HepG2 (cell line): ENCODE data around the gene TADA2A. TPM values are rescaled to one million over a fixed set of nuclear protein-coding genes. Genes with fewer than 3 reads are reported as not detected.

ENCODE experiments used
- ATF3 ChIP-seq: sonication (generic); formaldehyde crosslinking; IDR thresholded peaks from 2 replicates; pipeline ENCODE4 v1.4.0; 2020; ENCODE audit warnings: missing genetic modification reagents
- ELF3 ChIP-seq: IDR thresholded peaks from 2 replicates; pipeline ENCODE4 v1.6.1; 2016; ENCODE audit warnings: missing genetic modification reagents, missing compliant biosample characterization
- JUND ChIP-seq: sonication (generic); formaldehyde crosslinking; IDR thresholded peaks from 2 replicates; pipeline ENCODE4 v1.8.0; 2022; ENCODE audit warnings: mild to moderate bottlenecking, missing genetic modification reagents
- PRMT3 ChIP-seq: sonication (generic); formaldehyde crosslinking; IDR thresholded peaks from 2 replicates; pipeline ENCODE4 v1.8.1; 2022; ENCODE audit warnings: low read depth, mild to moderate bottlenecking, moderate library complexity, missing genetic modification reagents, borderline replicate concordance
- REST ChIP-seq, 2 experiments: IDR thresholded peaks; 2 replicates each; pipeline ENCODE4 v1.6.1; 2011 to 2012; ENCODE audit warnings: low read length in 2 of 2, borderline replicate concordance in 1 of 2, low read depth in 1 of 2, mild to moderate bottlenecking in 1 of 2, moderate library complexity in 1 of 2
- SP1 ChIP-seq, 2 experiments: fragments of 450-650 bp in 1 of 2; sonication (generic) in 1 of 2; formaldehyde crosslinking in 1 of 2; IDR thresholded peaks; 2 replicates each; pipeline versions ENCODE4 v1.4.0 to v1.6.1; 2016 to 2020; ENCODE audit warnings: missing genetic modification reagents in 1 of 2
- ZBTB21 ChIP-seq: sonication (generic); formaldehyde crosslinking; IDR thresholded peaks from 2 replicates; pipeline ENCODE4 v1.4.0; 2020; ENCODE audit warnings: missing genetic modification reagents
- ZBTB8A ChIP-seq: sonication (generic); formaldehyde crosslinking; IDR thresholded peaks from 2 replicates; pipeline ENCODE4 v1.4.0; 2020; ENCODE audit warnings: mild to moderate bottlenecking, low read depth, missing genetic modification reagents, borderline replicate concordance
- ZHX2 ChIP-seq, 2 experiments: sonication (generic) in 1 of 2; formaldehyde crosslinking in 1 of 2; IDR thresholded peaks; 2 replicates each; pipeline versions ENCODE4 v1.6.1 to v1.9.0; 2014 to 2022; ENCODE audit warnings: antibody characterized with exemption in 1 of 2, borderline replicate concordance in 1 of 2, inconsistent platforms in 1 of 2, low read depth in 1 of 2, missing genetic modification reagents in 1 of 2
- ZMAT5 ChIP-seq: sonication (generic); formaldehyde crosslinking; IDR thresholded peaks from 2 replicates; pipeline ENCODE4 v1.5.0; 2020; ENCODE audit warnings: mild to moderate bottlenecking, low read depth, missing genetic modification reagents, borderline replicate concordance
- ZNF230 ChIP-seq: sonication (generic); formaldehyde crosslinking; IDR thresholded peaks from 2 replicates; pipeline ENCODE4 v1.4.0; 2020; ENCODE audit warnings: mild to moderate bottlenecking, missing genetic modification reagents
- ZNF264 ChIP-seq: sonication (generic); formaldehyde crosslinking; IDR thresholded peaks from 2 replicates; pipeline ENCODE4 v1.4.0; 2020; ENCODE audit warnings: missing genetic modification reagents
- ZNF446 ChIP-seq: sonication (generic); formaldehyde crosslinking; IDR thresholded peaks from 2 replicates; pipeline ENCODE4 v1.5.0; 2020; ENCODE audit warnings: mild to moderate bottlenecking, missing genetic modification reagents
- ZNF543 ChIP-seq: sonication (generic); formaldehyde crosslinking; IDR thresholded peaks from 2 replicates; pipeline ENCODE4 v1.4.0; 2020; ENCODE audit warnings: mild to moderate bottlenecking, missing genetic modification reagents
- polyA plus RNA-seq, 8 experiments: library from polyadenylated mRNA; depleted of rRNA in 3 of 8; stranded (reverse) in 7 of 8; unstranded in 1 of 8; fragments of >200 nt; fragmentation: Illumina TruSeq in 4 of 8; extraction: Trizol in 4 of 8; gene quantifications; 2 replicates each; pipeline versions ENCODE4 v1.2.1 to v1.2.3, GENCODE V29; 2011 to 2016; ENCODE audit warnings: low read depth in 4 of 8, missing spikeins in 1 of 8, mixed read lengths in 1 of 8; ENCODE audit not compliant: insufficient read depth in 1 of 8
- total RNA-seq, 5 experiments: library from RNA; depleted of rRNA; stranded (reverse); fragments of >200 nt; fragmentation: Illumina TruSeq; extraction: Trizol; gene quantifications; 2 replicates each; pipeline ENCODE4 v1.2.3, GENCODE V29; 2016; ENCODE audit warnings: low read depth in 1 of 5

TADA2A gene
- total and polyA plus RNA-seq, 2 of the 13 experiments (the other 11 are each of a cell fraction or from before 2014, with no cell fraction given), result 8.0 to 14.0 TPM

GRCh38 chr17:37358830-37359681, 47.6 kb upstream of the TADA2A start (continued):
- TF ChIP-seq ZBTB8A (CRISPR knock-in tag), result no peak
- no peak for TF ChIP-seq JUND (CRISPR knock-in tag)
- TF ChIP-seq ZNF446 (CRISPR knock-in tag), result 0 out of 2 replicates have a peak, but pooled peaks have one; percentile 64
- TF ChIP-seq ZNF230 (CRISPR knock-in tag), result peak; percentile 9; the same call in 1 of the 2 replicates
- TF ChIP-seq ZMAT5 (CRISPR knock-in tag), result no peak
- TF ChIP-seq PRMT3 (CRISPR knock-in tag), result no peak
- no peak for TF ChIP-seq ZHX2 (IDR thresholded peaks at IDR 0.05; ENCODE audit: low read depth)
- no peak; the same call in 1 of the 2 replicates for TF ChIP-seq ZHX2 (CRISPR knock-in tag; IDR thresholded peaks at IDR 0.05; ENCODE audit: borderline replicate concordance)
- no peak for TF ChIP-seq ATF3 (CRISPR knock-in tag)
- no peak for TF ChIP-seq ZBTB21
- TF ChIP-seq ZNF264 (CRISPR knock-in tag), result peak; percentile 77
- TF ChIP-seq SP1 (IDR thresholded peaks at IDR 0.05), result no peak
- peak; percentile 38; the same call in 1 of the 2 replicates for TF ChIP-seq SP1 (CRISPR knock-in tag; IDR thresholded peaks at IDR 0.05)
- TF ChIP-seq ELF3 (CRISPR knock-in tag), result peak; percentile 30; the same call in 1 of the 2 replicates
- peak; percentile 64; the same call in 1 of the 2 replicates for TF ChIP-seq ZNF543 (CRISPR knock-in tag)
- TF ChIP-seq REST (IDR thresholded peaks at IDR 0.05; ENCODE audit: borderline replicate concordance in 1 of 2, low read depth in 1 of 2, low read length in 2 of 2), result no peak; a peak in 2 of 4 replicates
